ENCODE data around the gene MAD2L2. TPM values are rescaled to one million over a fixed set of nuclear protein-coding genes. Genes with fewer than 3 reads are reported as not detected.
A peak's percentile ranks its signal among the peaks of the same experiment; 100 is the strongest.

Gene MAD2L2
- total RNA-seq, 1 experiment from 2014 or later = 84.8 TPM

DNA sequence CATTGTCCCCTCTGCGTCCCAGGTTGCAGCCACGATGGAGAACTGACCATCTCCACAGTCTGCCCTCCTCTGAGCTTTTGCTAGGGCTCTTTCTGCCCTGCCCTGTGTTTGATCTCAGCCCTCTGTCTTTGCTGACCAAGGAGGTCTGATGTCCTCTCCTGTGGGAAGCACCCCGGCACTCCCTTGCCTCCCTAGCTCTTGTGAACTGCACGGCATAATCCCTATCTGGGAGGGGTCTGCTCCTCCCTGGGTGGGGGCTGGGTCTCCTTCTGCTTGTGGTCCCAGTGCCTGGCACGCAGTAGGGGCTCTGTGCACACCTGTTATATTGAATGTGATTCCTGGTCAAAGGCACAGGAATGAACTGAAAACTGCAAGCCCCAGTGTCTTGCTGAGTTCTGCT lies 13.0 kb upstream of the MAD2L2 start:
- ChIA-PET CTCF (no interaction called here), POLR2A (no interaction called here)
- Histone ChIP-seq H3K9me3 (ENCODE audit: control insufficient read depth, insufficient read depth, low read depth, low read length) (no peaks in the 10 kb centered on the region), H3K4me3 (ENCODE audit: low read depth in 2 of 2, low read length in 2 of 2) (no peak overlapping the region), H3K27me3 (ENCODE audit: control insufficient read depth, insufficient read depth, low read length) (no peaks in the 10 kb centered on the region; the same call in 1 of the 2 replicates), H3K4me1 (ENCODE audit: control insufficient read depth, insufficient read depth, low read length) (peaks cover 7% of the 10 kb centered on the region; the same call in 1 of the 2 replicates), H3K36me3 (ENCODE audit: control insufficient read depth, insufficient read depth, low read length) (no peaks in the 10 kb centered on the region; the same call in 1 of the 2 replicates), H3K27ac (ENCODE audit: low read length) (no peak overlapping the region)
- no TSS peak for BruUV-seq (replicated peaks)
- TF ChIP-seq, protein P1, sequence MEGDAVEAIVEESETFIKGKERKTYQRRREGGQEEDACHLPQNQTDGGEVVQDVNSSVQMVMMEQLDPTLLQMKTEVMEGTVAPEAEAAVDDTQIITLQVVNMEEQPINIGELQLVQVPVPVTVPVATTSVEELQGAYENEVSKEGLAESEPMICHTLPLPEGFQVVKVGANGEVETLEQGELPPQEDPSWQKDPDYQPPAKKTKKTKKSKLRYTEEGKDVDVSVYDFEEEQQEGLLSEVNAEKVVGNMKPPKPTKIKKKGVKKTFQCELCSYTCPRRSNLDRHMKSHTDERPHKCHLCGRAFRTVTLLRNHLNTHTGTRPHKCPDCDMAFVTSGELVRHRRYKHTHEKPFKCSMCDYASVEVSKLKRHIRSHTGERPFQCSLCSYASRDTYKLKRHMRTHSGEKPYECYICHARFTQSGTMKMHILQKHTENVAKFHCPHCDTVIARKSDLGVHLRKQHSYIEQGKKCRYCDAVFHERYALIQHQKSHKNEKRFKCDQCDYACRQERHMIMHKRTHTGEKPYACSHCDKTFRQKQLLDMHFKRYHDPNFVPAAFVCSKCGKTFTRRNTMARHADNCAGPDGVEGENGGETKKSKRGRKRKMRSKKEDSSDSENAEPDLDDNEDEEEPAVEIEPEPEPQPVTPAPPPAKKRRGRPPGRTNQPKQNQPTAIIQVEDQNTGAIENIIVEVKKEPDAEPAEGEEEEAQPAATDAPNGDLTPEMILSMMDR (IDR thresholded peaks at IDR 0.05) = no peak
- TF ChIP-seq SIN3A (IDR thresholded peaks at IDR 0.05; ENCODE audit: borderline replicate concordance, insufficient read depth, low read depth, low read length) (no peak), POLR2AphosphoS5 (IDR thresholded peaks at IDR 0.05; ENCODE audit: low read depth, low read length) (no peak), TCF7L2 (IDR thresholded peaks at IDR 0.05; ENCODE audit: low read depth, low read length) (no peak)
- TF ChIP-seq, protein P2, sequence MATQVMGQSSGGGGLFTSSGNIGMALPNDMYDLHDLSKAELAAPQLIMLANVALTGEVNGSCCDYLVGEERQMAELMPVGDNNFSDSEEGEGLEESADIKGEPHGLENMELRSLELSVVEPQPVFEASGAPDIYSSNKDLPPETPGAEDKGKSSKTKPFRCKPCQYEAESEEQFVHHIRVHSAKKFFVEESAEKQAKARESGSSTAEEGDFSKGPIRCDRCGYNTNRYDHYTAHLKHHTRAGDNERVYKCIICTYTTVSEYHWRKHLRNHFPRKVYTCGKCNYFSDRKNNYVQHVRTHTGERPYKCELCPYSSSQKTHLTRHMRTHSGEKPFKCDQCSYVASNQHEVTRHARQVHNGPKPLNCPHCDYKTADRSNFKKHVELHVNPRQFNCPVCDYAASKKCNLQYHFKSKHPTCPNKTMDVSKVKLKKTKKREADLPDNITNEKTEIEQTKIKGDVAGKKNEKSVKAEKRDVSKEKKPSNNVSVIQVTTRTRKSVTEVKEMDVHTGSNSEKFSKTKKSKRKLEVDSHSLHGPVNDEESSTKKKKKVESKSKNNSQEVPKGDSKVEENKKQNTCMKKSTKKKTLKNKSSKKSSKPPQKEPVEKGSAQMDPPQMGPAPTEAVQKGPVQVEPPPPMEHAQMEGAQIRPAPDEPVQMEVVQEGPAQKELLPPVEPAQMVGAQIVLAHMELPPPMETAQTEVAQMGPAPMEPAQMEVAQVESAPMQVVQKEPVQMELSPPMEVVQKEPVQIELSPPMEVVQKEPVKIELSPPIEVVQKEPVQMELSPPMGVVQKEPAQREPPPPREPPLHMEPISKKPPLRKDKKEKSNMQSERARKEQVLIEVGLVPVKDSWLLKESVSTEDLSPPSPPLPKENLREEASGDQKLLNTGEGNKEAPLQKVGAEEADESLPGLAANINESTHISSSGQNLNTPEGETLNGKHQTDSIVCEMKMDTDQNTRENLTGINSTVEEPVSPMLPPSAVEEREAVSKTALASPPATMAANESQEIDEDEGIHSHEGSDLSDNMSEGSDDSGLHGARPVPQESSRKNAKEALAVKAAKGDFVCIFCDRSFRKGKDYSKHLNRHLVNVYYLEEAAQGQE (IDR thresholded peaks at IDR 0.05; ENCODE audit: insufficient read depth in 1 of 2, low read depth in 2 of 2, low read length in 1 of 2) = no peak
- DNase-seq (ENCODE audit: low read depth, low spot score) (no peak), ATAC-seq (no peak; the same call in 1 of the 2 replicates)
- intact Hi-C loops (cut with micrococcal nuclease; ENCODE audit: unreplicated experiment) (no loop called here), in situ Hi-C loops (cut with HindIII; ENCODE audit: low pct_unique_long_range_greater_than_20kb, low sequenced_read_pairs) (no loop called here)

- H3K9me3 ChIP-seq (ENCODE audit: control insufficient read depth, insufficient read depth, low read depth, low read length) = no peaks in the 10 kb centered on the region
- no peaks in the 10 kb centered on the region; the same call in 1 of the 2 replicates for H3K36me3 ChIP-seq (ENCODE audit: control insufficient read depth, insufficient read depth, low read length)
- BruUV-seq (replicated peaks) = no TSS peak
- CTCF ChIA-PET = no interaction called here
- H3K4me1 ChIP-seq (ENCODE audit: control insufficient read depth, insufficient read depth, low read length) = peaks cover 7% of the 10 kb centered on the region; the same call in 1 of the 2 replicates
- no peak overlapping the region for H3K27ac ChIP-seq (ENCODE audit: low read length)
- DNase-seq (ENCODE audit: low read depth, low spot score) = no peak
- in situ Hi-C loops (cut with HindIII; ENCODE audit: low pct_unique_long_range_greater_than_20kb, low sequenced_read_pairs) = no loop called here
- POLR2A ChIA-PET = no interaction called here
- intact Hi-C loops (cut with micrococcal nuclease; ENCODE audit: unreplicated experiment) = no loop called here
- ATAC-seq = peak; percentile 52; the same call in 1 of the 2 replicates
- TF ChIP-seq, protein P1 (IDR thresholded peaks at IDR 0.05) = no peak
- no peak for TF ChIP-seq SIN3A (IDR thresholded peaks at IDR 0.05; ENCODE audit: borderline replicate concordance, insufficient read depth, low read depth, low read length)
- no peak for TF ChIP-seq TCF7L2 (IDR thresholded peaks at IDR 0.05; ENCODE audit: low read depth, low read length)
- no peak overlapping the region for H3K4me3 ChIP-seq (ENCODE audit: low read depth in 2 of 2, low read length in 2 of 2)
- H3K27me3 ChIP-seq (ENCODE audit: control insufficient read depth, insufficient read depth, low read length) = no peaks in the 10 kb centered on the region; the same call in 1 of the 2 replicates
Observed at GRCh38 chr1:11693024-11693590, 12.2 kb upstream of the MAD2L2 start.

Measured in Panc1 (cell line).